NOMO-1 treated with DMSO at 0.1 percent for 48 hours (cell line): ENCODE results near the gene FAM174C.
"Not testable (repeated sequence)": the region's sequence is repeated elsewhere in the genome, so short reads cannot be mapped to it uniquely, and the experiment has no call there.

Experiments used
- DNase-seq: peaks from one replicate; lab custom pipeline; 2025; ENCODE audit not compliant: unreplicated experiment; lab: John Stamatoyannopoulos, UW

Gene FAM174C

DNA sequence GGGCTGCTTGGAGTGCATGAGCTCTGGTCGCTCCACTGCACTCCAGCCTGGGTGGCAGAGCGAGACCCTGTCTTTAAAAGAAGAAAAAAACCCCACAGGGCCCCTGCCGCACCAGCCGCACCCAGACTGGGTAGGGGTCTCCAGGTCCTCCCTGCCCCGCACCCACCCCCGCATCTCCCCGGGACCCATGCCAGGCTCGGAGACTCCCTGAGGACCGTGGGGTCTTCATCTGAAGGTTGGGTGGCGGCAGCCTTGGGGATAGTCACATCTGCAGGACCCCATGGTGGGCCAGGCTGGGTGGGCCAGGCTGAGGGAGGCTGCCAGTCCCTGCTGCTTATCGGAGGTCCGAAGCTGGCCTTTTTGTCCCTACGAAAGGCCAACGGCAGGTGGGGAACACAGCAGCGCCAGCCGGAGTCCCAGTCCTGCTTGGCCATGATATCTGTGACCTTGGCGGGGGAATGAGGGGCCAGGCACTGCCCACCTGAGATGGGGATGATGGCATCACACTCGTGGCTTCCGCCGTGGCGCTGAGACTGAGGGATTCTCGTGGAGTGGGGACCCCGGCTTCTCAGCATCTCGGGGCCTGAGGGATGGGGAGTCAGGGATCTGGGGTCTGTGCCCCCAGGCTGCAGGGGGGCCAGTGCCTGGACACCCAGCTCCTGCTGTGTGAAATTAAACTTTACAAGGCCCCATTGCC, 21.4 kb downstream of the FAM174C start:
- DNase-seq: no peak

DNA sequence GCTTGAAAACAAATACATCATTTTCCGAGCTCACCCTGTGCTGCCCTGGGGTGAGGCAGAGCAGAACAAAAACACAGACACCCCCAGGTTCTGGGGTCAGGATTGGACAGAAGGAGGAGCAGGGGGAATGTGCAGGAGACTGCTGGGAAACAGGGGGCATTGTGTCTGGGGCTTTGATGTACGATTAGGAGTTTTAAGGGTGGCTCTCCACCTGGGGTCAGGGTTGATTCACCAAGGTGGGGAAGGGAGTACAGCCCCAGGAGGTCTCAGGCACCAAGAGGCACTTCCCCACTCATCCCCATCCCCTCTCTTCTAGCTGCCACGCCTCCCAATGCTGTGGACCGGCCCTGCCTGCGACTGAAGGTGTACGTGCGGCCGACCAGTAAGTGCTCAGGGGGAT, 22.9 kb downstream of the FAM174C start:
- DNase-seq: no peak

DNA sequence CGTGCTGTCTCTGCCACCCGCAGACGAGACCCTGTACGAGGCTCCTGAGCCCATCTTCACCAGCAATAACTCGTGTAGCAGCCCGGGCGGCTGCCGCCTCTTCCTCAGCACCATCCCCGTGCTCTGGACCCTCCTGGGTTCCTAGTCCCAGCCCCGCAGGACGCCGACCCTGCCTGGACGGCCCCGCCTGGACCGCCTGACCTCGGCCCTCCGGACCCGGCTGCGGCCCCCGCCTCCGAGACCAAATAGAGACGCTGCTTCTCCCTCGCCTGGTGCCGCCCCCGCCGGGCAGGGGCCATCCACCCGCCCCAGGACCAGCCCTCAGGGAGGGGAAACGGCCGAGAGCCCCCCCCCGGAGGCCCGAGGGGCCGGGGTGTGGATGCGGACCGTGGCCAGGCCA, 24.5 kb downstream of the FAM174C start:
- DNase-seq: no peak

DNA sequence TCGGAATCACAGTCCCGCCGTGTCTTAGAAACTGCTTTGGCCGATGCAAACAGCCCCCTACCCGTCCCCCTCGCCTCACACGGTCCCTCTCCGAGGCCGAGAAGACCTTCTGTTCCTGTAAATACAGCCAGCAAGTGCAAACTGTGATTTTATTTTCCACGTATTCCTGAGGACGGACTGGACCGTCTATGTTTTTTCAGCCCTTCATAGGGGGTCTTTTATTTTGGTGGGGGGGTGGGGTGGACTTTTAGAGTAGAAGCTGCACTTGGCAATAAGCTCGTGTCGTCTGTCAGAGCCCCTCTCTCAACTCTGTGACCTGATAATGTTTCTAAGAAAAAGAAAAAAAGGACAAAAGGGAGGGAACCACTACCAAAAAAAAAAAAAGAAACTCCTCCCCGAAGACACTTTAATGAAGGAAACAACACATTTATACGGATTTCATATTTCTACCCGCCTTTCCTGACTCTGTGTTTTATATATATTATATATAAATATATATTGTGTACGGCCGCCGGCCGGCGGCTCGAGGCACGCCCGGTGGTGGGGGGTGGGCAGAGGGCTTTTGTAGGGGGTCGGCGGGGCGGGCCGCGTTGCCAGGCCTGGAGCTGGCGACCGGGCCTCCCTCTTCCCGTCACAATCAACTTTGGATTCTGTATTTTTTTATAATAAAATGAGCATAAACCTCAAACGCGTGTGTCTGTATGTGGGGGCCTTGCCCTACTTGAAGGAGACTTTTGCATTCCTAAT, 25.6 kb downstream of the FAM174C start:
- DNase-seq: no peak

- no peak for DNase-seq
Measured at GRCh38 chr19:1302533-1303239, 27.4 kb downstream of the FAM174C start.

- DNase-seq: no peak
Measured at GRCh38 chr19:1304197-1304924, 29.0 kb downstream of the FAM174C start.

DNA sequence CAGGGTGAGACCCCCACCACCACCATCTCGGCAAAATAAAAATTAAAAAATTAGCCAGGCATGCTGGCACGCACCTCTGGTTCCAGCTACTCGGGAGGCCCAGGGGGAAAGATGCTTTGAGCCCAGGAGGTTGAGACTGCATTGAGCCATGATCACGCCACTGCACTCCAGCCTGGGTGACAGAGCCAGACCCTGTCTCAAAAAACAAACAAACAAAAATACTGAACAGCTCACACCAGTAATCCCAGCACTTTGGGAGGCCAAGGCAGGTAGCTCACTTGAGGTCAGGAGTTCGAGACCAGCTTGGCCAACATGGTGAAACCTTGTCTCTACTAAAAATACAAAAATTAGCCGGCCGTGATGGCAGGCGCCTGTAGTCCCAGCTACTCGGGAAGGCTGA, 30.0 kb downstream of the FAM174C start:
- not testable (repeated sequence) for DNase-seq

- no peak for DNase-seq
Measured at GRCh38 chr19:1307320-1307719, 32.0 kb downstream of the FAM174C start.

DNA sequence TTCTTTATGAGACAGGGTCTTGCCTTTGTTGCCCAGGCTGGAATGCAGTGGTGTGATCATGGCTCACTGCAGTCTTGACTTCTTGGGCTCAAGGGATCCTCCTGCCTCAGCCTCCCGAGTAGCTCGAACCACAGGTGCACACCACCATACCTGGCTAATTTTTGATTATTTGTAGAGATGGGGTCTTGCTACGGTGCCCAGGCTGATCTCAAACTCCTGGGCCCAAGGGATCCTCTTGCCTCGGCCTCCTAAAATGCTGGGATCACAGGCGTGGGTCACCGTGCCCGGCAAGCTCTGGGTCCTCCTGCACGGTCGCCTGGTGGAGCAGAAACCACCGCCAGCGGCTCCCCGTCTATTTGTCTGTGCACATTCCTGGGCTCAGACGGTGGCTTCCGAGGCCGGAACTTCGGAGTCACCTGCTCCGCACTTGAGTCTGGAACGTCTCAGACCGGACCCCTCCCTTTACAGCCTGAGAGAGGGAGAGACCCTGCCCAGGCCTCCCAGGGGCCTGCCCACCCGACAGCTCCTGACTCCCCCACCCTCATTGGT, 32.5 kb downstream of the FAM174C start:
- DNase-seq: no peak

GRCh38 chr19:1308718-1309117, 33.4 kb downstream of the FAM174C start:
- no peak for DNase-seq

GRCh38 chr19:1309977-1310852, 34.9 kb downstream of the FAM174C start:
- DNase-seq: no peak

DNA sequence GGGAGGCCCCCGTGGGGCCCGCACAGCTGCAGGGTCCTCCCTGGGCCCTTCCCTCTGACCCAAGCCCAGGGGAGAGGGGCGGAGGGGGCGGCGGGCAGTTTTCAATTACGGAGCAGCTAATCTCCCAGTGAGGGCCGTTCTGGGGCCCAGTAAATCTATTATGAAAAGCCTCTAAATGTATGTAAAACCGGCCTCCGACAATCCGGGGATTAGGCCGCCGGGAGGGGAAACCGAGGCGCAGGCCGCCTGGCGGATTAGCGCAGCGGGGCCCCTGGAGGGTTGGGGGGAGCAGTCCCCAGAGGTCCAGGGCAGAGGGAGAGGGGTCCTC, 35.5 kb downstream of the FAM174C start:
- no peak for DNase-seq

DNA sequence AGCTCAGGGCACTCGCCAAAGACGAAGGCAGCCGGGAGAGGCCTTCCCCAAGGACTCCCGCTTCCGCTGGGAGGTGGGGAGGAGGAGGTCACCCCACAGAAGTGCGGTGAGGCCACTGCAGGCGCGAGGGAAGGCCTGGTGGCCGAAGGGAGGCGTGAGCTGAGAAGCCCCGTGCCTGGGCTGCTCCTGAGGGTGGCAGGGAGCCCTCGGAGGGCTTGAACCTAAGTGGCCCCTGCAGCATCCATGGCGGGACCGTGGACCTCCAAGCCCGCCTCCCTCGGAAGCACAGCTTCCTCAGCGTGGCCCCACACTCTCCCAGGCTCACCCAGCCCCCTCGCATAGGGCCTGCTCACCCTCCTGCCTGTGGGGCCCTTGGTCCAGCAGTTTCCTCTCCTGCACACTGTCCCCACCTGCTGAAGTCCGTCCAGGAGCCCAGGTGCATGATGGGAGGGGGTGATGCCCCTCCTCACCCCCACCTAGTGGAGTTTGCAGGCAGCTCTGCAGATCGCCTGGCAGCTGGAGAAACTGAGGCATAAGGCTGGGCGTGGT, 36.3 kb downstream of the FAM174C start:
- no peak for DNase-seq

GRCh38 chr19:1312767-1313694, 37.7 kb downstream of the FAM174C start:
- DNase-seq: no peak

- no peak for DNase-seq
Measured at GRCh38 chr19:1313695-1314613, 38.6 kb downstream of the FAM174C start.

- no peak for DNase-seq
Measured at GRCh38 chr19:1315470-1316166, 40.3 kb downstream of the FAM174C start.

DNA sequence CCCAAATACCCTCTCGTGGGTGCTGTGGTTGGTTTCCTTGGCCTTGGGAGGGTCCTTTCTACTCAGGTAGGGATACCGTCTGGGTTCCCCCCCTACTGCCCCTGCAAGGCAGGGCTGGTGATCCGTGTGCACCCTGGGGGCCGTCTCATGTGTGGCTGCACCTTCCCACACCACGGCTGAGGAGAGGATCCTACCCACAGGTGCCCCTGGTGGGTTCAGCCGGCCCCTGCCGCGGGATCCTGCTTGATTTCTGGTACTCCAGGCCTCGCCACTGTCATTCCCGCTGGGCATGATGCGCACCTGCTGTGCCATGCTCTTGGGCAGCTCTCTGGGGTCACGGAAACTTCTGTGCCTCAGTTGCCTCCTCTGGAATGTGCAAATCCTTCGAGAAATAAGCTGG, 41.1 kb downstream of the FAM174C start:
- DNase-seq: no peak
